ENCODE data around the gene DOCK2. TPM values are rescaled to one million over a fixed set of nuclear protein-coding genes. Genes with fewer than 3 reads are reported as not detected.

Gene DOCK2
- polyA plus RNA-seq, 1 donor (not counting 4 experiments of a cell fraction or from before 2014, with no cell fraction given) = 0.21 TPM

- no peaks in the 10 kb centered on the region for H3K9me3 ChIP-seq (ENCODE audit: control insufficient read depth, low read depth, low read length)
- no peak overlapping the region for H3K9ac ChIP-seq (ENCODE audit: control insufficient read depth, extremely low read depth, insufficient read depth, low read length)
- no peaks in the 10 kb centered on the region for H3K79me2 ChIP-seq (ENCODE audit: control insufficient read depth, insufficient read depth, low read length)
- dilution Hi-C loops (cut with MboI; ENCODE audit: extremely low pct_ligation_motif_present, low sequenced_read_pairs) = no loop called here
- no peak overlapping the region for H2AFZ ChIP-seq (ENCODE audit: control insufficient read depth, low read length)
- FAIRE-seq = no peak
- no peak for TF ChIP-seq EZH2 (IDR thresholded peaks at IDR 0.05; ENCODE audit: low read length)
- TF ChIP-seq CTCF (optimal IDR thresholded peaks at IDR 0.05 in 1 of 3, IDR thresholded peaks at IDR 0.05 in 1 of 3, conservative IDR thresholded peaks at IDR 0.05 in 1 of 3; ENCODE audit: extremely low read depth in 1 of 3, insufficient read depth in 2 of 3, low read length in 3 of 3) = no peak
- no peaks in the 10 kb centered on the region for H3K36me3 ChIP-seq (ENCODE audit: control insufficient read depth in 2 of 2, extremely low read depth in 1 of 2, insufficient read depth in 2 of 2, low read length in 2 of 2)
- no peak overlapping the region for H3K27ac ChIP-seq (ENCODE audit: control insufficient read depth, insufficient read depth, low read length)
- no peak overlapping the region for H3K4me3 ChIP-seq (ENCODE audit: control insufficient read depth in 2 of 3, extremely low read depth in 1 of 3, insufficient read depth in 2 of 3, low read depth in 1 of 3, low read length in 3 of 3)
- peak; percentile 2 for DNase-seq (ENCODE audit: low read depth, low spot score)
- no peak overlapping the region for H3K4me2 ChIP-seq (ENCODE audit: control insufficient read depth, extremely low read depth, insufficient read depth, low read depth, low read length)
- no peaks in the 10 kb centered on the region for H3K9me1 ChIP-seq (ENCODE audit: control insufficient read depth, extremely low read depth, insufficient read depth, low read length)
- no peaks in the 10 kb centered on the region for H3K4me1 ChIP-seq (ENCODE audit: control insufficient read depth, extremely low read depth, insufficient read depth, low read length)
- no peaks in the 10 kb centered on the region for H4K20me1 ChIP-seq (ENCODE audit: control insufficient read depth, extremely low read depth, insufficient read depth, low read length)
- no peaks in the 10 kb centered on the region for H3K27me3 ChIP-seq (ENCODE audit: control insufficient read depth, extremely low read depth, insufficient read depth, low read length)
These were observed 159.7 kb downstream of the DOCK2 start for GRCh38 chr5:169796731-169797130.

GRCh38 chr5:169797577-169797976 is 160.5 kb downstream of the DOCK2 start:
- no peaks in the 10 kb centered on the region for H3K9me3 ChIP-seq (ENCODE audit: control insufficient read depth, low read depth, low read length)
- H3K27ac ChIP-seq (ENCODE audit: control insufficient read depth, insufficient read depth, low read length) = no peak overlapping the region
- no peaks in the 10 kb centered on the region for H3K27me3 ChIP-seq (ENCODE audit: control insufficient read depth, extremely low read depth, insufficient read depth, low read length)
- H2AFZ ChIP-seq (ENCODE audit: control insufficient read depth, low read length) = no peak overlapping the region
- dilution Hi-C loops (cut with MboI; ENCODE audit: extremely low pct_ligation_motif_present, low sequenced_read_pairs) = no loop called here
- no peak overlapping the region for H3K9ac ChIP-seq (ENCODE audit: control insufficient read depth, extremely low read depth, insufficient read depth, low read length)
- H3K79me2 ChIP-seq (ENCODE audit: control insufficient read depth, insufficient read depth, low read length) = no peaks in the 10 kb centered on the region
- FAIRE-seq = no peak
- H3K4me1 ChIP-seq (ENCODE audit: control insufficient read depth, extremely low read depth, insufficient read depth, low read length) = no peaks in the 10 kb centered on the region
- H4K20me1 ChIP-seq (ENCODE audit: control insufficient read depth, extremely low read depth, insufficient read depth, low read length) = no peaks in the 10 kb centered on the region
- no peak overlapping the region for H3K4me2 ChIP-seq (ENCODE audit: control insufficient read depth, extremely low read depth, insufficient read depth, low read depth, low read length)
- TF ChIP-seq CTCF (optimal IDR thresholded peaks at IDR 0.05 in 1 of 3, IDR thresholded peaks at IDR 0.05 in 1 of 3, conservative IDR thresholded peaks at IDR 0.05 in 1 of 3; ENCODE audit: extremely low read depth in 1 of 3, insufficient read depth in 2 of 3, low read length in 3 of 3) = no peak
- no peak for TF ChIP-seq EZH2 (IDR thresholded peaks at IDR 0.05; ENCODE audit: low read length)
- DNase-seq (ENCODE audit: low read depth, low spot score) = no peak
- no peaks in the 10 kb centered on the region for H3K36me3 ChIP-seq (ENCODE audit: control insufficient read depth in 2 of 2, extremely low read depth in 1 of 2, insufficient read depth in 2 of 2, low read length in 2 of 2)
- H3K4me3 ChIP-seq (ENCODE audit: control insufficient read depth in 2 of 3, extremely low read depth in 1 of 3, insufficient read depth in 2 of 3, low read depth in 1 of 3, low read length in 3 of 3) = no peak overlapping the region
- H3K9me1 ChIP-seq (ENCODE audit: control insufficient read depth, extremely low read depth, insufficient read depth, low read length) = no peaks in the 10 kb centered on the region

Measured in keratinocyte (primary cell).